Superior temporal gyrus (tissue), 1 donor: ENCODE measurements around the gene ZNF814.
"Not testable (repeated sequence)": the region's sequence is repeated elsewhere in the genome, so short reads cannot be mapped to it uniquely, and the experiment has no call there.

ENCODE experiments used
- DNase-seq: peaks from one replicate; pipeline ENCODE4 v3.0.0-alpha.2; 2016; ENCODE audit errors: extremely low spot score

The ZNF814 gene

DNA sequence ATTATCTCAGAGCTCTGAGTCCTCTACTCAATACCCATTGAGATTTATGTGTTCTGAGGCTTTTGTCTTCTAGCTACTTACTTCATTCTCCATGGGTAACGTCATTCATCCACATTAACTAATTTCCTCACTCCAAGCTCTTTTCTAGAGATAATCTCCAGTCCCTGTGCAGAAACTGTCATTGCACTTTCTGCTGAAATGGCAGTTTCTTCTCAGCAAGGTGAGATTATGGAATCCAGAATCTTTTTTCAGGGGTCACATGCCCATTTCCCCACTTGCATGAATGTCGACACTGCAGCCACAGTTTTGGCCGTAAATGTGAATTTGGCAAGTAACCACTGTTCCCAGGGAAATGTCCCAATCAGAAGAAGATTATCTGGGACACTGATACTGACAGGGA is 26.5 kb downstream of the ZNF814 start:
- DNase-seq = not testable (repeated sequence)

DNA sequence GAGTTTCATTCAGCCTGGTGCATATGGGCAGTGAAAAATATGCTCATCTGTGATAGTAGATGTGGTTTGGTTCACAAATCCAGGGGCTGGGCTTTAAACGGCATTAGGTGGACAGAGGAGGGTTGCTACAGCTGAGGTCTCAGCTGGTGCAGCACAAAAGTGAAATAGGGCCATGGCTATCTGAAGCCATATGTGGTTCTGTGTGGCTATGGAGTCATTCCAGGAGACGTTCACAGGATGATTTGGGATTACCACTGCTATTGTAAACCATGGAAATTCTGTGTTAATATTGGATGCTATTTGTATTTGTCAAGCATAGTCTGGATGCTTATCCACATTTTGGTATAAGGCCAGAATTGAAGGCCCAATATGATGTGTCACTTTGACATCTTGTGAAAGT is 34.7 kb downstream of the ZNF814 start:
- DNase-seq = not testable (repeated sequence)

DNA sequence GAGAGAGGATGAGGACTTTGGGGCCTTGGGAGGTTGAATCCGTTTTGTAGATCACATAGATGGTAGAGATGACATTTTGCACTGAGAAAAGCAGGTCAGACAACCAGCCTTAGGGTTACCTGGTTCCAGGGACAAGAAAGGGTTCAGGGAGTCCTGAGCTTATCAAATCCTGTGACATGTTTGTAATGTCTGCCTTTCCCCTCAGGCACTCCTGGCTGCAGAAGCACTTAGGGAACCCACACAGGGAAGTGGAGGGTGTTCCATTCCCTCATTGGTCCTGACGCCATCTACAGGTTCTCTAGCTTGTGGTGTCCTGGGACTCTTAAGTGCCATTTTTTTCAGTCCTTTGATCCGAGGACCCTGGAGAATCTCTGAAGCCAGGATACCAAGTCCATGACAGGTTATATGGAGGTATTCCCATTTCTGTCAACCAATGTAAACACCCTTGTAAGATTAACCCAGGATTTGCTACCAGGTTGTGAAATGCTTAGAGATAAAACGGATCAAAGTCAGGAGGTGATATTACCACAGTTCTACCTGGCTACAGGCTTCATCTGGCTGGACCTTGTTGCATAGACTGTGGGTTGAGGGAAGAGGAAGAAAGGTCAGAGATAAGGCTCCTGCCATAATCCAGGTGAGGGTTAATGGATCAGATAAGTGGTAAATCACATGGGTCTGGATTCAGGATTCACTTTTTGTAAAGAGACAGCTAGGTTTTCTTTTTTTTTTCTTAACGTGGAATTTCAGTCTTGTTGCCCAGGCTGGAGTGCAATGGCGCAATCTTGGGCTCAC is 36.8 kb downstream of the ZNF814 start:
- not testable (repeated sequence) for DNase-seq

DNA sequence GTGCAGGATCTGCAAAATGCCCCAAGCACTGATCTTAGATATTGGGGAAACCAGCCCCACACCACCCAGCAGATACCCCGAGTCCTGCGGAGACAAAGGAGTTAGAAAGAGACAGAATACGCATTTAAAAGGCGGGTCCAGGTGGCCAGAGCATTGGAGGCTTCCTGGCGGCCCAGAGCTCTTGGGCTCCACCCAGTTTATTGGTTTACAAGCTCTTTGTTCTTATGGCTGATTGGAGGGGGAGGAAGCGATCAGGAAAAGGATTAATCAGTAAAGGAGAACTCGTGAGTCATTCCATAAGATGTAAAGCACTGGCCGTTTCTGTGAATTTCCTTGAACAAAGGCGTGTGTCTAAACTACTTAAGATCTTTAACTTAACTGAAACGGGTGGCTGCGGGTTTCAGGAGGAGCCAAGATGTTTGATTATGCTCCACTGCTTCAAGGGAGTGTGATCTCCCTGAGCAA is 38.3 kb downstream of the ZNF814 start:
- no peak for DNase-seq

DNA sequence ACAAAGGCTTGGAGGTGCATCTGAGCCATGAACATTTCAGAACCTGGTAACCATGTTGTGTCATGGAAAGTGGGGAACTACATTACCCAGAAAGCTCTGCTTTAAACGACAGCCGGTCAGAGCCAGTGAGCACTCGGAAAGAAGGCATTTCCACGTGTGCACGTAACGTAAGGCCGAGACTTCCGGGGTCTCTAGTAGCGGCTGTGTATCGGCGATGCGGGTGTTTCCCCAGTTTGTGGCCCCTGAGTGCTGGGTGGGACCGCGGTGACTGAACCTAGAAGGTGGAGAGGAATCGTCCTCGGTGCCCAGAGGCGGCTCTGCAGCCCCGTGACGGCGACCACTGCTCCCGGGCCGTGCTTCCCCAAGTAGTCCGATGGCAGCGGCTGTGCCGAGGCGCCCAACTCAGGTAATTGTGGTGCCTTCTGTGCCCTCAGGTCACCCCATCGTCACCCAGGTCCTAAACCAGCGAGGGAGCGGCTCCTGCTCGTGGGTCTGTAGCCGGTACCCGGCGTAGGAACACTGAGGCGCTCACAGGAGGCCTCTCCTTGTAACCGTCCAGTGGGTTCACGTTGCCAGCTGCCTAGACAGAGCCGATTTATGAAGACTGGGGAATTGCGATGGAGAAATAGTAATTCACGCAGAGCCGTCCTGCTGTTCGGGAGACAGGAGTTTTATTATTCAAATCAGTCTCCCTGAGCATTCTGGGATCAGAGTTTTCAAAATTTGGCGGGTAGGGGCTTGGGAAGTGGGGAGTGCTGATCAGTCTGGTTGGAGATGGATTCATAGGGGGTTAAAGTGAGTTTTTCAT is 39.0 kb downstream of the ZNF814 start, which contains the start of gene ZNF587:
ZNF587 (plus strand) TSS at position 194 of the 808 bp plus-strand sequence; CDS start at position 374, 180 bp downstream.
- DNase-seq = peak; percentile 93

DNA sequence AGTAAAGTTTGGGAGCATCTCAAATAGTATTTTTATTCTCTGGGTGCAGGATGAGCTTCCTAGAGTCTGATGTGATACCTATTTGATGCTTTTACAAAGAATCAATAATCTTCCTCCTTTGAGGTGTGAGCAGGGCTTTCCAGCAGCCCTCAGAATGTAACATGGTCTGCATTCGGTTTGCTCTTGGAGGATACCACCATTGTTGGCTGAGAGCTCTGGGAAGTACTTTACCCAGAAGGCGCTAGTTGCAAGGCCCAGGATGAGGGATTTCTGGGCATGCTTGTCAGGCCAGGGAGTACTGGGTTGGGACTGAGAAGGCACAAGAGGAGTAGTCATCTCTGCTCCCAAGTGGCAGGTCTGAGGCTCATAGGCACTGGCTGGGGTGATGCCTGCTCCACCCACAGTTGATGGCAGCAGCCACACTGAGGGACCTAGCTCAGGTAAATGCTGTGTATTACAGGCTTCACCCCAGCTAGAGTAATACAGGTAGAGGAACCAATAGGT is 39.6 kb downstream of the ZNF814 start:
- not testable (repeated sequence) for DNase-seq

DNA sequence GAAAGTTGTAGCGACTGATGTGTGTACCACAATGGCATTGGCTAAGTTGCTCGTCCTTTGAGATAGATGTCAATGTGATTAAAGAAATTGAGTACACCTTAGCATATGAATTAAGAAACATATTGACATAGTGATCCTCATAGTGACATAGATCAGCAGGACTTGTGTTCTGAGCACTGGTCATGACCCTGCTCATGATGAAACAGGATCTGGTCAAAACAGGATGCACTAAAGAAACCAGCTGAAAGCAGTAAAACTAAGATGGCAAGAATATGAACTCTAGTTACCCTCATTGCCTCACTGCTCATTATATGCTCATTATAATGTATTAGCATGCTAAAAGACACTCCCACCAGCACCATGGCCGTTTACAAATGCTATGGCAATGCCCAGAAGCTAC is 41.7 kb downstream of the ZNF814 start:
- not testable (repeated sequence) for DNase-seq

DNA sequence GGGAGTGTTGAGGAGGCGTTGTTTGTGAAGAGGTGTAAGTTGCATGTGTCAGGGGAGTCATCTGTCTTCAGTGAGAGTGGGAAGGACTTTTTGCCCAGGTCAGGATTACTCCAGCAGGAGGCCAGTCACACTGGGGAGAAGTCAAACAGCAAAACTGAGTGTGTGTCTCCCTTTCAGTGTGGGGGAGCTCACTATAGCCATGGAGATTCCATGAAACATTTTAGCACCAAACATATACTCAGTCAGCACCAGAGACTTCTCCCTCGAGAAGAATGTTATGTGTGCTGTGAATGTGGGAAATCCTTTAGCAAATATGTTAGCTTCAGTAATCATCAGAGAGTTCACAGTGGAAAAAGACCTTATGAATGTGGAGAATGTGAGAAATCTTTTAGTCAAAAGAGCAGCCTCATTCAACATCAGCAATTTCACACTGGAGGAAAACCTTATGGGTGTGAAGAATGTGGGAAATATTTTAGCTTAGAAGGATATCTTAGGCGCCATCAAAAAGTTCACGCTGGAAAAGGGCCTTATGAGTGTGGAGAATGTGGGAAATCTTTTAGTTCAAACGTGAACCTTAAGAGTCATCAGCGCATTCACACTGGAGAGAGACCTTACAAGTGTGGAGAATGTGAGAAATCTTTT is 47.6 kb downstream of the ZNF814 start:
- DNase-seq = no peak

DNA sequence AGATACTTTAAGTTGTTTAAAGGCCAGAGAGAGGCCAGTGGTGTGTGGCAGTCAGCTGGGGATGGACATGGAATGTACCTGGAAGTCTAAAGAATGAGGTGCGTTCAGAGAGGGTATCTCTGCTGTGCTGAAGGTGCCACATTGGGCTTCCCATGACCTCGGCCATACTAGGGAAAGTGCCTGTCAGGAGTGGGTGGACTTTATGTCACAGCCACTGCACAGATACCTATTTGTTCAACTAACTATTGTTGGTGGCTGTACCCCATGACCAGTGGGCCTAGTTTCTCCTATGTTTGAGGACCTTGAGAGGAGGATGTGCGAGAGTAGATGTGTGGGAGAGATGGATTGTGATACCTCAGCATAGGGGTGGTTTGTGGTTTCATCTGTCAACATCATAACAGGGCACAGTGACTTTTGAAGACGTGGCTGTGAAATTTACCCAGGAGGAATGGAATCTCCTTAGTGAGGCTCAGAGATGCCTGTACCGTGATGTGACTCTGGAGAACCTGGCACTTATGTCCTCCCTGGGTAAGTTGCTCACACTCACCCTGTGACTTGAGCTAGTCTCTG is 50.1 kb downstream of the ZNF814 start:
- not testable (repeated sequence) for DNase-seq

DNA sequence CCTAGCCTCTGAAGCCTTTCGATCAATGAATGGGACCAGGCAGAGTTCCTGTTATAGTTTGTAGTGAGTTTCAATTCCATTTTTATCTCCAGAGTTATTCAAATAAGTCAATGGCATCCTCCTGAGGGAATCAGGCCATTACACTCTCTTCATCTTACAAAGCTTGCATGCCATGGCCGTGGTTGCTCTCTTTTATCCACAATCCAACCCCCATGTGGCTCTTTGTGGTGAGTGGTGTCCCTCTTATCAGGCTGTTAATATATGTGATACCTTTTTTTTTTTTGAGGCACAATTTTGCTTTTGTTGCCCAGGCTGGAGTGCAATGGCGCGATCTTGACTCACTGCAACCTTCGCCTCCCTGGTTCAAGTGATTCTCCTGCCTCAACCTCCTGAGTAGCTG is 51.8 kb downstream of the ZNF814 start:
- DNase-seq = not testable (repeated sequence)

DNA sequence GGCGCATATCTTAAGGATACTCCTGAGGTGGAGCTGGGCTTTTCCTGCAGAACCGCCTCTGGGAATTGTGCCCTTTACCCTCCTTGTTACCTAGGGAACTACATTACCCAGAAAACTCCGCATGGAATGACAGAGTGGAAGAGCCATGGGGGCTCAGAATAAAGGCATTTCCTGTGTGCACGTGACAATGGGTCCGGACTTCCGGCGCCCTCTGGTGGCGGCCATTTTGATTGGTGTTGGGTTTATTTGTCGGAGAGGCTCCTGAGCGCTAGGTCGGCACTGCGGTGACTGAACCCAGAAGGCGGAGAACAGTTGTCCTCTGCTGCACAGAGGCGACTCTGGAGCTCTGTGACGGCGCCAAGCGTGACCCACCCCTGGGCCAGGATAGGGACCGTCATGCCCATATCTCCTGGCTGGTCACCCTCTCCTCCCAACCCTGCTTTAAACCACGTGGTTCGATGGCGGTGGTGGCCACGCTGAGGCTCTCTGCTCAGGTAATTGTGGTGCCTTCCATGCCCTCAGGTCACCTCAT is 58.7 kb downstream of the ZNF814 start, which contains the start of gene ZNF587B:
ZNF587B (plus strand) TSS at position 229 of the 532 bp plus-strand sequence; CDS start at position 459, 230 bp downstream.
- peak; percentile 79 for DNase-seq

DNA sequence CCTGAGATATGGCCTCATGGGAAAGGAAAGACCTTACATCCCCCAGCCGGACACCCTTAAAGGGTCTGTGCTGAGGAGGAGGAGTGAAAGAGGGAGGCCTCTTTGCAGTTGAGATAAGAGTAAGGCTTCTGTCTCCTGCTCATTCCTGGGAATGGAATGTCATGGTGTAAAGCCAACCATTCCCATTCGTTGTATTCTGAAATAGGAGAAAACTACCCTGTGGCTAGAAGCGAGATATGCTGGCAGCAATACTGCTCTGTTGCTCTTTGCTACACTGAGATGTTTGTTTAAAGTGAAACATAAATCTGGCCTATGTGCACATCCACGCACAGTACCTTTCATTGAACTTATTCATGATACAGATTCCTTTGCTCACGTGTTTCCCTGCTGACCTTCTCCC is 59.5 kb downstream of the ZNF814 start:
- no peak for DNase-seq

DNA sequence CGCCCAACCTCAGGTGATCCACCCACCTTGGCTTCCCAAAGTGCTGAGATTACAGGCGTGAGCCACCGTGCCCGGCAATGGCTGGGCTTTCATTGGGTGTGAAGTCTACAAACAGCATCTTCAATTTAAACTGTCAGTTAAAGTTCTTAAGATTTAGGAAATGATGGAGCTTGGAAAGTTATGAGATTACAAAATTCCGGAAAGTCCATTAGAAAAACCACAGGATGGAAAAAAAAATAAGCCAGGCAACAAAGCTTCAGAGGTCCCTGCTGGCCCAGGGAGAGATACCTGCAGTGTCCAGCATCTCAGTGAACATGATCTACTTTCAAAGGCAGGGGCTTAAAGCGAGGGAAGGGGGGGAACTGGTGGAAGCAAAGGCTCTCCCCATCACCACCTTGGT is 63.3 kb downstream of the ZNF814 start:
- DNase-seq = no peak

DNA sequence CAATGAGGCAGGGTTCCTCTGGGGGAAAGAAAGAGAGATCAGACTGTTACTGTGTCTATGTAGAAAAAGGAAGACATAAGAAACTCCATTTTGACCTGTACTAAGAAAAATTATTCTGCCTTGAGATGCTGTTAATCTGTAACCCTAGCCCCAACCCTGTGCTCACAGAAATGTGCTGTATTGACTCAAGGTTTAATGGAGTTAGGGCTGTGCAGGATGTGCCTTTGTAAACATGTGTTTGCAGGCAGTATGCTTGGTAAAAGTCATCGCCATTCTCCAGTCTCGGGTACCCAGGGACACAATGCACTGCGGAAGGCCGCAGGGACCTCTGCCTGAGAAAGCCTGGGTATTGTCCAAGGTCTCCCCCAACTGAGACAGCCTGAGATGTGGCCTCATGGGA is 65.2 kb downstream of the ZNF814 start:
- DNase-seq = not testable (repeated sequence)

DNA sequence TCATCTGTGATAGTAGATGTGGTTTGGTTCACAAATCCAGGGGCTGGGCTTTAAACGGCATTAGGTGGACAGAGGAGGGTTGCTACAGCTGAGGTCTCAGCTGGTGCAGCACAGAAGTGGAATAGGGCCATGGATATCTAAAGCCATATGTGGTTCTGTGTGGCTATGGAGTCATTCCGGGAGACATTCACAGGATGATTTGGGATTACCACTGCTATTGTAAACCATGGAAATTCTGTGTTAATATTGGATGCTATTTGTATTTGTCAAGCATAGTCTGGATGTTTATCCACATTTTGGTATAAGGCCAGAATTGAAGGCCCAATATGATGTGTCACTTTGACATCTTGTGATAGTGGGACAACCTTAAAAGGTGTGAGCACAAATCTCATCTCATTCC is 65.7 kb downstream of the ZNF814 start:
- DNase-seq = not testable (repeated sequence)

DNA sequence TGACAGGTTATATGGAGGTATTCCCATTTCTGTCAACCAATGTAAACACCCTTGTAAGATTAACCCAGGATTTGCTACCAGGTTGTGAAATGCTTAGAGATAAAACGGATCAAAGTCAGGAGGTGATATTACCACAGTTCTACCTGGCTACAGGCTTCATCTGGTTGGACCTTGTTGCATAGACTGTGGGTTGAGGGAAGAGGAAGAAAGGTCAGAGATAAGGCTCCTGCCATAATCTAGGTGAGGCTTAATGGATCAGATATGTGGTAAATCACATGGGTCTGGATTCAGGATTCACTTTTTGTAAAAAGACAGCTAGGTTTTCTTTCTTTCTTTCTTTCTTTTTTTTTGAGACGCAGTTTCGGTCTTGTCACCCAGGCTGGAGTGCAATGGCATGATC is 67.3 kb downstream of the ZNF814 start:
- DNase-seq = not testable (repeated sequence)

DNA sequence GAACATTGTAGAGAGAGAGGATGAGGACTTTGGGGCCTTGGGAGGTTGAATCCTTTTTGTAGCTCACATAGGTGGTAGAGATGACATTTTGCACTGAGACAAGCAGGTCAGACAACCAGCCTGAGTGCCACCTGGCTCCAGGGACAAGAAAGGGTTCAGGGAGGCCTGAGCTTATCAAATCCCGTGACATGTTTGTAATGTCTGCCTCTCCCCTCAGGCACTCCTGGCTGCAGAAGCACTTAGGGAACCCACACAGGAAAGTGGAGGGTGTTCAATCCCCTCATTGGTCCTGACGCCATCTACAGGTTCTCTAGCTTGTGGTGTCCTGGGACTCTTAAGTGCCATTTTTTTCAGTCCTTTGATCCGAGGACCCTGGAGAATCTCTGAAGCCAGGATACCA is 67.7 kb downstream of the ZNF814 start:
- DNase-seq = not testable (repeated sequence)

DNA sequence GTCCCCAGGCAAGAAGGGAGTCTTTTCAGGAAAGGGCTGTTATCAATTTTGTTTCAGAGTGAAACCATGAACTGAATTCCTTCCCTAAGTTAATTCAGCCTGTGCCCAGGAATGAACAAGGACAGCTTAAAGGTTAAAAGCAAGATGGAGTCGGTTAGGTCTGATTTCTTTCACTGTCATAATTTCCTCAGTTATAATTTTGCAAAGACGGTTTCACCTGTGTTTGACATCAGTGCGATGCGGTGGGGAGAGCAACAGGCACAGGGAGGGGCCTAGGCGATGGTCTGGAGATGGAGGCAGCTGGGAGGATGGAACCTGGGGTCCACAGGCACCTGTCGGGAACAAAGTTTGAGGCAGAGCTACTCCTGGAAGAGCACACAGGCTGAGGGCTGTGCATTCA is 68.2 kb downstream of the ZNF814 start:
- DNase-seq = no peak

DNA sequence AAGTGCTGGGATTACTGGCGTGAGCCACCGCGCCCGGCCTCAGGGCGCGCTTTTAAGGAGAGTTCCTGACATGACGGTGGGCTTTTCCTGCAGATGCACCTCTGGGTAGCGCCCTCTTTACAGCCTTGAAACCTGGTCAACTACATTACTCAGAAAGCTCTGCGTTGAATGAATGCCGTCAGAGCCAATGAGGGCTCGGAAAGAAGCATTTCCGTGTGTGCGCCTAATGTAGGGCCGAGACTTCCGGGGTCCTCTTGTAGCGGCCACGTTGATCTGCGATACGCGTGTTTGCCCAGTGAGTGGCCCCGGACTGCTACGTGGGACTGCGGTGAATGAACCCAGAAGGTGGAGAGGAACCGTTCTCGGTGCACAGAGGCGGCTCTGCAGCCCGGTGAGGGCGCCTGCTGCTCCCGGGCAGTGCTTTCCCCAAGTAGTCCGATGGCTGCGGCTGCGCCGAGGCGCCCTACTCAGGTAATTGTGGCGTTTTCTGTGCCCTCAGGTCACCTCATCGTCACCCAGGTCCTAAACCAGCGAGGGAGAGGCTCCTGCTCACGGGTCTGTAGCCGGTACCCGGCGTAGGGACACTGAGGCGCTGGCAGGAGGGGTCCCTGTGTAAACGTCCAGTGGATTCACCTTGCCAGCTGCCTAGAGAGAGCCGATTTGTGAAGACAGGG is 69.2 kb downstream of the ZNF814 start:
- DNase-seq = peak; percentile 97

DNA sequence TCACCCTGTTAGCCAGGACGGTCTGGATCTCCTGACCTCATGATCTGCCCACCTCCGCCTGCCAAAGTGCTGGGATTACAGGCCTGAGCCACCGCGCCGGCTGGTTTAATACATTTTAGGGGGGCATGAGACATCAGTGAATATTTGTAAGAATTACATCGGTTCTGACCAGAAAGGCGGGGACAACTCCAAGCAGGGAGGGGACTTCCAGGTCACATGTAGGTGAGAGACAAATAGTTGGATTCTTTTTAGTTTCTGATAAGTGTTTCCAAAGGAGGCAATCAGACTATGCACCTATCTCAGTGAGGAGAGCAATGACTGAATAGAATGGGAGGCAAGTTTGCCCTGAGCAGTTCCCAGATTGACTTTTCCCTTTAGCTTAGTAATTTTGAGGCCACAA is 70.5 kb downstream of the ZNF814 start:
- DNase-seq = no peak

DNA sequence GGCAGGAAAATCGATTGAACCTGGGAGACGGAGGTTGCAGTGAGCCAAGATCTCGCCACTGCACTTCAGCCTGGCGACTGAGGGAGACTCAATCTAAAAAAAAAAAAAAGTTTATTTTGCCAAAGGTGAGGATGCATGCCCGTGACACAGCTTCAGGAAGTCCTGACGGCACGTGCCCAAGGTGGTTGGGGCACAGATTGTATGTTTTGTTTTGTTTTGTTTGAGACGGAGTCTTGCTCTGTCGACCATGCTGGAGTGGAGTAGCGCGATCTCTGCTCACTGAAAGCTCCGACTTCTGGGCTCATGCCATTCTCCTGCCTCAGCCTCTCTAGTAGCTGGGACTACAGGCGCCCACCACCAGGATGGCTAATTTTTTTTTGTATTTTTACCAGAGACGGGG is 70.9 kb downstream of the ZNF814 start:
- DNase-seq = no peak
